HCT116 (cell line): ENCODE measurements around the gene RSPH6A. TPM values are rescaled to one million over a fixed set of nuclear protein-coding genes. Genes with fewer than 3 reads are reported as not detected.

Experiments used
- ATAC-seq: fragments of 200-7000 bp; cut with Tn5 transposase; 2 replicates; pipeline ENCODE4 v1.9.1; 2020; ENCODE audit warnings: mild to moderate bottlenecking, moderate library complexity
- BruUV-seq: library from RNA; stranded (reverse); fragments of 400-500 nt; replicated peaks from 2 replicates; lab custom pipeline; 2021; lab: Mats Ljungman, UMichigan
- CTCF ChIA-PET: fragments of 300-600 bp; sonication (Branson Sonifier 250); formaldehyde crosslinking; loops from one replicate; lab custom pipeline; 2021; ENCODE audit warnings: antibody characterized with exemption; lab: Charles Lee
- POLR2A ChIA-PET: fragments of 300-600, 350-600 bp; sonication (Branson Sonifier 250); formaldehyde crosslinking; loops from one replicate; lab custom pipeline; 2021; ENCODE audit warnings: antibody characterized with exemption; lab: Charles Lee
- RAD21 ChIA-PET, 2 experiments: fragments of 300-600 bp; sonication (Branson Sonifier 250); formaldehyde crosslinking; loops; one replicate each; lab custom pipeline; 2023; ENCODE audit warnings: low total read pairs in 2 of 2; ENCODE audit not compliant: uncharacterized antibody in 2 of 2, unreplicated experiment in 2 of 2, low non-redundant PET in 1 of 2; lab: Charles Lee
- DNase-seq: peaks from one replicate; pipeline ENCODE4 v3.0.0-alpha.2; 2010; ENCODE audit warnings: low read depth, low spot score
- H2AFZ ChIP-seq: fragments of 200-600 bp; shearing (Covaris generic), sonication (generic); 2 replicates; pipeline ENCODE4 v1.6.1; 2017; ENCODE audit warnings: low read depth, mixed run types, mixed read lengths, antibody characterized with exemption, low read length; ENCODE audit not compliant: poor library complexity, severe bottlenecking
- H3K27ac ChIP-seq: 2 replicates; pipeline ENCODE4 v1.5.1; 2012; ENCODE audit warnings: low read depth, low read length
- H3K27me3 ChIP-seq: fragments of 200-600 bp; sonication (generic); 2 replicates; pipeline ENCODE4 v1.6.1; 2016; ENCODE audit warnings: mixed run types, low read length, mixed read lengths; ENCODE audit not compliant: insufficient read depth
- H3K36me3 ChIP-seq, 2 experiments: fragments of 200-500 bp in 1 of 2; fragments of 200-600 bp in 1 of 2; sonication (Bioruptor generic) in 1 of 2; sonication (generic) in 1 of 2; 2 replicates each; pipeline versions ENCODE4 v1.5.1 to v1.6.1; 2014 to 2016; ENCODE audit warnings: low read length in 2 of 2, inconsistent platforms in 1 of 2, mixed read lengths in 1 of 2, mixed run types in 1 of 2; ENCODE audit not compliant: insufficient read depth in 2 of 2, control insufficient read depth in 1 of 2
- H3K4me1 ChIP-seq, 2 experiments: fragments of 200-600 bp in 1 of 2; sonication (generic) in 1 of 2; 2 replicates each; pipeline versions ENCODE4 v1.5.1 to v1.6.1; 2012 to 2017; ENCODE audit warnings: low read length in 2 of 2, inconsistent platforms in 1 of 2, mild to moderate bottlenecking in 1 of 2, mixed read lengths in 1 of 2, mixed run types in 1 of 2, moderate library complexity in 1 of 2; ENCODE audit not compliant: insufficient read depth in 2 of 2, control insufficient read depth in 1 of 2
- H3K4me2 ChIP-seq: fragments of 200-600 bp; sonication (generic); 2 replicates; pipeline ENCODE4 v1.6.1; 2017; ENCODE audit warnings: mixed run types, low read length, mixed read lengths
- H3K4me3 ChIP-seq, 2 experiments: fragments of 200-600 bp in 1 of 2; sonication (generic) in 1 of 2; replicated peaks in 1 of 2; 2 replicates each; pipeline ENCODE4 v1.5.1; 2011 to 2016; ENCODE audit warnings: low read length in 2 of 2, control low read depth in 1 of 2, low read depth in 1 of 2, mild to moderate bottlenecking in 1 of 2, mixed read lengths in 1 of 2, mixed run types in 1 of 2
- H3K79me2 ChIP-seq: fragments of 200-600 bp; sonication (generic); 2 replicates; pipeline ENCODE4 v1.6.1; 2017; ENCODE audit warnings: mild to moderate bottlenecking, mixed run types, low read length, moderate library complexity, mixed read lengths; ENCODE audit not compliant: insufficient read depth
- H3K9ac ChIP-seq: fragments of 200-600 bp; sonication (generic); 2 replicates; pipeline ENCODE4 v1.6.1; 2016; ENCODE audit warnings: low read length, mixed read lengths
- H3K9me2 ChIP-seq: fragments of 200-600 bp; sonication (generic), shearing (Covaris generic); 2 replicates; pipeline ENCODE4 v1.6.1; 2017; ENCODE audit warnings: mixed run types, mild to moderate bottlenecking, moderate library complexity; ENCODE audit not compliant: insufficient read depth
- H3K9me3 ChIP-seq, 2 experiments: fragments of 200-500 bp in 1 of 2; fragments of 200-600 bp in 1 of 2; sonication (Bioruptor generic) in 1 of 2; sonication (generic) in 1 of 2; 2 replicates each; pipeline ENCODE4 v1.6.1; 2014 to 2017; ENCODE audit warnings: low read length in 2 of 2, mixed read lengths in 2 of 2, inconsistent platforms in 1 of 2, low read depth in 1 of 2, mild to moderate bottlenecking in 1 of 2, mixed run types in 1 of 2, moderate library complexity in 1 of 2; ENCODE audit not compliant: control insufficient read depth in 1 of 2, insufficient read depth in 1 of 2
- H4K20me1 ChIP-seq: fragments of 200-600 bp; sonication (generic), shearing (Covaris generic); 2 replicates; pipeline ENCODE4 v1.6.1; 2017; ENCODE audit warnings: mixed run types, mild to moderate bottlenecking, moderate library complexity; ENCODE audit not compliant: insufficient read depth
- CEBPB ChIP-seq: IDR thresholded peaks from 2 replicates; pipeline ENCODE4 v1.6.1; 2012; ENCODE audit warnings: low read depth
- ELF1 ChIP-seq: IDR thresholded peaks from 2 replicates; pipeline ENCODE4 v1.6.1; 2012; ENCODE audit warnings: low read depth, borderline replicate concordance
- EZH2 ChIP-seq: fragments of 200-600 bp; sonication (generic); IDR thresholded peaks from 2 replicates; pipeline ENCODE4 v1.6.1; 2017; ENCODE audit warnings: antibody characterized with exemption, mixed run types
- SRF ChIP-seq: IDR thresholded peaks from 2 replicates; pipeline ENCODE4 v1.6.1; 2012; ENCODE audit warnings: low read depth
- ZBTB33 ChIP-seq: IDR thresholded peaks from 2 replicates; pipeline ENCODE4 v1.6.1; 2011; ENCODE audit warnings: mild to moderate bottlenecking, low read length, moderate library complexity; ENCODE audit not compliant: insufficient replicate concordance; ENCODE audit errors: extremely low read depth
- intact Hi-C: fragments of 100-400 bp; cut with micrococcal nuclease; formaldehyde crosslinking; loops from 2 replicates; pipeline ENCODE4 v1.10.0; 2022
- total RNA-seq: library from RNA; stranded (reverse); gene quantifications from one replicate; pipeline ENCODE4 v1.2.1, GENCODE V29; 2021; ENCODE audit not compliant: unreplicated experiment

Gene RSPH6A
- total RNA-seq, 1 experiment from 2014 or later: 0.57 TPM

GRCh38 chr19:45782820-45783785, 32.0 kb downstream of the RSPH6A start:
- Histone ChIP-seq H3K27ac (peak overlapping the region; percentile 91), H2AFZ (no peak overlapping the region), H4K20me1 (no peaks in the 10 kb centered on the region), H3K9ac (peak overlapping the region; percentile 67), H3K9me3 (no peaks in the 10 kb centered on the region), H3K4me1 (peaks cover 45 to 60% of the 10 kb centered on the region in 2 experiments), H3K79me2 (no peaks in the 10 kb centered on the region), H3K4me3 (peak overlapping the region in 1 of 2 experiments; percentile 54; a peak in 2 of 4 replicates), H3K4me2 (peak overlapping the region; percentile 84), H3K36me3 (peaks cover 4 to 5% of the 10 kb centered on the region in 2 experiments; a peak in 2 of 4 replicates), H3K9me2 (no peaks in the 10 kb centered on the region), H3K27me3 (no peaks in the 10 kb centered on the region)
- ChIA-PET POLR2A (interaction anchor here (1.1 to 5.1 kb wide), 3 partner anchors 8 to 14 kb away, joined by 4 to 50 read pairs (median 6); partner anchors contain the start of genes DMWD and SIX5), RAD21 (interaction anchor here (0.6 to 2.1 kb wide), 2 partner anchors 13 kb away, joined by 5 to 9 read pairs; partner anchors contain the start of gene SIX5 (in 1 of the 2)), CTCF (interaction anchor here (0.7 to 3.5 kb wide), 5 partner anchors 13 to 66 kb away, joined by 3 to 36 read pairs (median 6); partner anchors contain the start of gene SIX5)
- DNase-seq: no peak
- no TSS peak for BruUV-seq
- ATAC-seq: no peak
- no peak for TF ChIP-seq EZH2
- no peak for TF ChIP-seq ZBTB33
- no peak for TF ChIP-seq ELF1
- TF ChIP-seq CEBPB: no peak
- TF ChIP-seq SRF: no peak
- intact Hi-C loops: no loop called here
